Measurements from ENCODE around the gene HOXA11.

The HOXA11 gene

DNA sequence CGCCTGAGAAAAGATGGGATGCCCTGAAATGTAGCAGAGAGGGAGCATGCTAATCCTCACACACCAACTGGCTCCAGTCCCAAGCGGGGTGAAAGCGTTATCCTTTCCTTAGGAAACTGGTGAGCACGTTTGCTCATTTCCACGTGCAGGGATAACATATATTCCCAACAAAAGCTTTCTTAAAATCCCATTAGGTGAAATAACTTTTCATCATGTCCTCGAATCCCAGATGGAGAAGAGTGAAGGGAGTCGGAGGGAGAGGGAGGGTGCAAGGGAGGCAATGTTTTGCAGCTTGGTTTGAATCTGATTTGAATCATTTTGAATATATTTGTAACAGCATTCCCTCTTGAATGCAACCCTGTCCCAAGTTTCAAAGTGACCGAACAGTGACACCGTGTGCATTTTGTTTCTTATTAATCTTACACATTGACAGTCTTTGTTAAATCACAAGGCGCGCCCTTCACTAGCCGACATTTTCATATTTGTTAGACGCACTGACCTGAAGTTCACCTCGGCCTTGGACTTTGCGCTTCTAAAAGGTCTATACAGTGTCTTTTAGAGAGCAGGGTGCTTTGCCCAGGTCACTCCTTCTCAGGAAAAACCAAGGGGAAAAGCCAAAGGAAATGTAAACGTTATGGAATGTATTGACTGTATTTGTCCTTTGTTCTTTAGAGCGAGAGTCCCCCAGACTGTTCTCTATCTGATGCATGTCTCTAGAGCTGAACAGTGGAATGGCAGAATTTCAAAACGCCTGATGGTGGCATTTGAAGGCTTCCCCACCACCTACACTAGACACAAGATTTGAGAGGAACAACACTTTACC lies 51.4 kb downstream of the HOXA11 start:
- no peak for DNase-seq (ENCODE audit: low read depth)

DNA sequence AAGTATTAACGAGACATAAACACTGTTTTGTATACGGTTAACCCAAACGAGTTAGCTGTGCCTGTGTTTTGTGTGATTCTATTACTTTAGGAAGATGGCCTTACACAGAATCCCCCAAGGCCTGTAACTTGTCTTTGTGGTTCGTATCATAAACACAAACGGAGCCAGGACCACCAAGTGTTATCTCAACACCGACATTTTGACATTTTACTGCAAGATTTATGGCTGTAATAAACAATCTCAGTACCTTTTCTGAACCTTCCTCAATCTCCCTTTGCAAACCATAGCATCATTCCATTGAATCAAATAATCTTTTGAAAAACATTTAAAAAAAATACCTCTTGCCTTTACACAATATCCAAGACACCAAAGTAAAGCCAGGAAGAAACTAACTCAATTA lies 52.1 kb downstream of the HOXA11 start:
- no peak for DNase-seq (ENCODE audit: low read depth)

DNA sequence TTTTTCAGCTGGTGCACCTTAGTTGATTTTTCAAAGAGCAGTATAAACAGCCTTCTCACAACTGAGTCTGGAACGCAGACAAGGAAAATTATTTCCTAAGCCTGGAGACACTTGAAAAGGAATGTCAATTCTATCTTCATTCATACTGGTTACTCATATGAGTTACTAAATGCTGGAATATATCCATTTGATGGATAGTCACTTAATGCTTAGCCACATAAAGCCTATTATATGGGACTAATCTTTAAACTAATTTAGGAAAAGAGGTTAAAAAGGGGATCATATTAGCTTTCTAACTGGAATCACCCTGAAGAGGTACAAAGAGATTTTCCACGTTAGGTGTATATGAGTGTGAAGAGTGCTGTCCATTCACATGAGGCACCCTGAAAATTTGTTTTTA lies 52.8 kb downstream of the HOXA11 start:
- DNase-seq (ENCODE audit: low read depth), result no peak

DNA sequence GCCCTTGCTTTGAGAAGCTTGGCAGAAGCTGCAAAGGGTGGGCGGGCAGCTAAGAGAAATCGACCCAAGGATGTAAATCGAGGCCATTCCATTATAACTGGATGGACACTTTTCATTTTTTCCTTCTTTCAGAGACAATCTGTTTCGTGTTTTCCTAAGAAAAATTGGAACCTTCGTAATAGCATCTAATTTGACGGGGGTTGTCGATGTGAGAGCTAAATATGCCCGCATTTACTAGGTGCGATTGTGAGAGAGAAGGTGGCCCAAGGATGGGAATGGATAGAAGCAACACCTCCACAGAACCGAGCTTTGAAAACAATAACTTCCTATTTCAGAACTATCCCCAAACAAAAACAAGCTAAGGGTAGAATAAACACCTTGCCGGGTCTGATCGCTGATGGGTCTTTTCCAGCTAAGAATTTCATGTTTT lies 53.6 kb downstream of the HOXA11 start:
- no peak for DNase-seq (ENCODE audit: low read depth)

Measured in T-helper 22 cell (primary cell).